ENCODE measurements around the gene DNMT3A. TPM values are rescaled to one million over a fixed set of nuclear protein-coding genes. Genes with fewer than 3 reads are reported as not detected.

DNMT3A gene
- total and polyA plus RNA-seq, 2 donors (not counting 3 experiments of a cell fraction or from before 2014, with no cell fraction given): 23.3 to 71.7 TPM

DNA sequence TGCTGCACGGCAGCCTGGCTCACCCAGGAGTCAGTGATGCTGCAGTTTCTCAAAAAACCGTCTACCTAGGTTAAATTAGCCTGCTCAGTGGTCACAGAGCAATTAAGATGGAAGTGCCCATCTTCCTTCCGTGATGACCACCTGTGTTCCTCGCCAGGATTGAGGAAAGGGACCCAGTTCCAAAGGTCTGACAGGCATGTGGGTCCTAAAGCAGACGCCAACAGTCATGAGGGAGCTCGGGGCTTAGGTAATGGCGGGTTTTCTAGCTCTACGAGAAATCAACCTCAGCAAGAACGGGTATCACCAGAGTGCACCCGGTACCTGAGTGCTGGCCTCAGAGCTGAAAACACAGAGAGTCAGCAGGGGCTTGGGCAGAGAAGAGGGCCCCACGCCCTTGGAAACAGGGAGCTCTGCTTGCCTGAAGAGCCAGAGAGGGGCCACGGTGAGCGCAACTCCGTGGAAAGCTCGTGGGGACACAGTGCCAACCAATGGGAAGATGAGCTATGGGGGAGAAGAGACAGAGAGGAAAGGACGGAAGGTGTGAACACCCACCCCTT is 34.3 kb upstream of the DNMT3A start:
- no peak overlapping the region for H3K4me3 ChIP-seq (replicated peaks in 1 of 3; ENCODE audit: insufficient read depth in 1 of 3, low read depth in 1 of 3, low read length in 3 of 3)

More for the DNA sequence above, 34.3 kb upstream of the DNMT3A start:
- no TSS peak for BruUV-seq (replicated peaks)
- Histone ChIP-seq H3K27me3 (ENCODE audit: control insufficient read depth in 2 of 2, insufficient read depth in 2 of 2, low read length in 2 of 2) (peaks cover 0 to 2% of the 10 kb centered on the region in 2 experiments), H3K9me1 (replicated peaks; ENCODE audit: control insufficient read depth, extremely low read depth, insufficient read depth, low read length) (no peaks in the 10 kb centered on the region), H3K4me1 (ENCODE audit: control insufficient read depth, extremely low read depth, insufficient read depth, low read length) (peaks cover 11% of the 10 kb centered on the region), H4K20me1 (replicated peaks; ENCODE audit: control insufficient read depth, extremely low read depth, insufficient read depth, low read length) (no peaks in the 10 kb centered on the region), H3K9ac (replicated peaks; ENCODE audit: extremely low read depth, insufficient read depth, low read length) (no peak overlapping the region), H3K9me3 (replicated peaks; ENCODE audit: control insufficient read depth, insufficient read depth, low read length) (no peaks in the 10 kb centered on the region), H3K27ac (ENCODE audit: insufficient read depth, low read depth, low read length) (no peak overlapping the region), H2AFZ (ENCODE audit: low read depth, low read length) (peak overlapping the region; percentile 23), H3K36me3 (ENCODE audit: control insufficient read depth in 2 of 2, extremely low read depth in 1 of 2, insufficient read depth in 2 of 2, low read length in 2 of 2) (no peaks in the 10 kb centered on the region), H3K4me2 (ENCODE audit: insufficient read depth, low read length) (peak overlapping the region; percentile 13), H3K79me2 (ENCODE audit: control insufficient read depth, insufficient read depth, low read length) (no peaks in the 10 kb centered on the region)
- DNase-seq (ENCODE audit: low read depth, low spot score) (no peak), FAIRE-seq (no peak)
- TF ChIP-seq EZH2 (IDR thresholded peaks at IDR 0.05; ENCODE audit: borderline replicate concordance, low read depth, low read length, severe bottlenecking): no peak
- TF ChIP-seq JUN (IDR thresholded peaks at IDR 0.05; ENCODE audit: borderline replicate concordance, insufficient read depth, insufficient read length, low read depth): no peak
- no peak for TF ChIP-seq GATA2 (IDR thresholded peaks at IDR 0.05; ENCODE audit: insufficient read depth, insufficient read length, low read depth, low read length)
- TF ChIP-seq POLR2AphosphoS5 (IDR thresholded peaks at IDR 0.05; ENCODE audit: insufficient read depth, low read depth, low read length): no peak
- TF ChIP-seq FOS (IDR thresholded peaks at IDR 0.05; ENCODE audit: borderline replicate concordance, insufficient read depth, low read length): no peak
- TF ChIP-seq MYC (IDR thresholded peaks at IDR 0.05; ENCODE audit: low read depth, low read length): no peak
- no peak for TF ChIP-seq POLR2A (IDR thresholded peaks at IDR 0.05; ENCODE audit: low read depth, low read length)
- TF ChIP-seq, protein P1, sequence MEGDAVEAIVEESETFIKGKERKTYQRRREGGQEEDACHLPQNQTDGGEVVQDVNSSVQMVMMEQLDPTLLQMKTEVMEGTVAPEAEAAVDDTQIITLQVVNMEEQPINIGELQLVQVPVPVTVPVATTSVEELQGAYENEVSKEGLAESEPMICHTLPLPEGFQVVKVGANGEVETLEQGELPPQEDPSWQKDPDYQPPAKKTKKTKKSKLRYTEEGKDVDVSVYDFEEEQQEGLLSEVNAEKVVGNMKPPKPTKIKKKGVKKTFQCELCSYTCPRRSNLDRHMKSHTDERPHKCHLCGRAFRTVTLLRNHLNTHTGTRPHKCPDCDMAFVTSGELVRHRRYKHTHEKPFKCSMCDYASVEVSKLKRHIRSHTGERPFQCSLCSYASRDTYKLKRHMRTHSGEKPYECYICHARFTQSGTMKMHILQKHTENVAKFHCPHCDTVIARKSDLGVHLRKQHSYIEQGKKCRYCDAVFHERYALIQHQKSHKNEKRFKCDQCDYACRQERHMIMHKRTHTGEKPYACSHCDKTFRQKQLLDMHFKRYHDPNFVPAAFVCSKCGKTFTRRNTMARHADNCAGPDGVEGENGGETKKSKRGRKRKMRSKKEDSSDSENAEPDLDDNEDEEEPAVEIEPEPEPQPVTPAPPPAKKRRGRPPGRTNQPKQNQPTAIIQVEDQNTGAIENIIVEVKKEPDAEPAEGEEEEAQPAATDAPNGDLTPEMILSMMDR (IDR thresholded peaks at IDR 0.05; ENCODE audit: extremely low read depth in 1 of 2, insufficient read depth in 1 of 2, low read depth in 1 of 2, low read length in 2 of 2): no peak
- TF ChIP-seq, protein P2, sequence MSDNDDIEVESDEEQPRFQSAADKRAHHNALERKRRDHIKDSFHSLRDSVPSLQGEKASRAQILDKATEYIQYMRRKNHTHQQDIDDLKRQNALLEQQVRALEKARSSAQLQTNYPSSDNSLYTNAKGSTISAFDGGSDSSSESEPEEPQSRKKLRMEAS (IDR thresholded peaks at IDR 0.05; ENCODE audit: insufficient read depth, insufficient read length): no peak
- intact Hi-C loops (cut with micrococcal nuclease): loop anchor here (1.0 to 5.0 kb wide), 3 partner anchors 34 to 286 kb away; no protein-coding TSS in a partner anchor
- dilution Hi-C loops (cut with MboI; ENCODE audit: extremely low pct_ligation_motif_present, low sequenced_read_pairs): no loop called here
- ChIA-PET POLR2A (no interaction called here), CTCF (interaction anchor here (1.2 to 4.7 kb wide), 12 partner anchors 10 to 289 kb away, joined by 3 to 55 read pairs (median 5); partner anchors contain the start of gene DNMT3A)
